HepG2 (cell line): Measurements from ENCODE around the gene ELL3. TPM values are rescaled to one million over a fixed set of nuclear protein-coding genes. Genes with fewer than 3 reads are reported as not detected.

ENCODE experiments used
- GLI4 ChIP-seq: sonication (generic); formaldehyde crosslinking; IDR thresholded peaks from 2 replicates; pipeline ENCODE4 v1.5.1; 2020; ENCODE audit warnings: missing genetic modification reagents, mild to moderate bottlenecking, moderate library complexity, borderline replicate concordance
- HNRNPL ChIP-seq: fragments of 200-400 bp; formaldehyde crosslinking; IDR thresholded peaks from 2 replicates; pipeline ENCODE4 v1.6.1; 2017; ENCODE audit warnings: mild to moderate bottlenecking, low read depth, low read length
- KDM3A ChIP-seq: IDR thresholded peaks from 2 replicates; pipeline ENCODE4 v1.6.1; 2018; ENCODE audit warnings: low read depth, missing compliant biosample characterization
- LCORL ChIP-seq, 2 experiments: fragments of 450-650 bp in 1 of 2; sonication (generic) in 1 of 2; formaldehyde crosslinking in 1 of 2; IDR thresholded peaks; 2 replicates each; pipeline versions ENCODE4 v1.5.0 to v1.6.1; 2017 to 2020; ENCODE audit warnings: antibody characterized with exemption in 1 of 2, missing genetic modification reagents in 1 of 2
- MEF2D ChIP-seq: sonication (generic); formaldehyde crosslinking; IDR thresholded peaks from 2 replicates; pipeline ENCODE4 v1.5.1; 2020; ENCODE audit warnings: mild to moderate bottlenecking, missing genetic modification reagents
- ZBTB3 ChIP-seq: sonication (generic); formaldehyde crosslinking; IDR thresholded peaks from 2 replicates; pipeline ENCODE4 v1.4.0; 2020; ENCODE audit warnings: low read depth, mild to moderate bottlenecking, moderate library complexity, missing genetic modification reagents, borderline replicate concordance
- ZNF205 ChIP-seq: IDR thresholded peaks from 2 replicates; pipeline ENCODE4 v1.6.1; 2018; ENCODE audit warnings: missing biosample characterization, missing genetic modification reagents
- ZNF761 ChIP-seq: sonication (generic); formaldehyde crosslinking; conservative IDR thresholded peaks from 2 replicates; pipeline ENCODE4 v1.4.0; 2020; ENCODE audit warnings: mild to moderate bottlenecking, missing genetic modification reagents
- polyA plus RNA-seq, 8 experiments: library from polyadenylated mRNA; depleted of rRNA in 3 of 8; stranded (reverse) in 7 of 8; unstranded in 1 of 8; fragments of >200 nt; fragmentation: Illumina TruSeq in 4 of 8; extraction: Trizol in 4 of 8; gene quantifications; 2 replicates each; pipeline versions ENCODE4 v1.2.1 to v1.2.3, GENCODE V29; 2011 to 2016; ENCODE audit warnings: low read depth in 4 of 8, missing spikeins in 1 of 8, mixed read lengths in 1 of 8; ENCODE audit not compliant: insufficient read depth in 1 of 8
- total RNA-seq, 5 experiments: library from RNA; depleted of rRNA; stranded (reverse); fragments of >200 nt; fragmentation: Illumina TruSeq; extraction: Trizol; gene quantifications; 2 replicates each; pipeline ENCODE4 v1.2.3, GENCODE V29; 2016; ENCODE audit warnings: low read depth in 1 of 5
- TF ChIP-seq, protein P1 (sequence below): sonication (generic); formaldehyde crosslinking; IDR thresholded peaks from 2 replicates; pipeline ENCODE4 v1.4.0; 2020; ENCODE audit warnings: missing genetic modification reagents, borderline replicate concordance
- TF ChIP-seq, protein P2 (sequence below): sonication (generic); formaldehyde crosslinking; IDR thresholded peaks from 2 replicates; pipeline ENCODE4 v1.5.0; 2020; ENCODE audit warnings: mild to moderate bottlenecking, missing genetic modification reagents, moderate library complexity
- TF ChIP-seq, protein P3 (sequence below): IDR thresholded peaks from 2 replicates; pipeline ENCODE4 v1.6.1; 2018; ENCODE audit warnings: missing genetic modification reagents, mild to moderate bottlenecking, missing compliant biosample characterization
- TF ChIP-seq, protein P4 (sequence below): sonication (generic); formaldehyde crosslinking; IDR thresholded peaks from 2 replicates; pipeline ENCODE4 v1.4.0; 2020; ENCODE audit warnings: missing genetic modification reagents, borderline replicate concordance

The ELL3 gene
- total and polyA plus RNA-seq, 2 of the 13 experiments (the other 11 are each of a cell fraction or from before 2014, with no cell fraction given) = 6.1 to 8.8 TPM

DNA sequence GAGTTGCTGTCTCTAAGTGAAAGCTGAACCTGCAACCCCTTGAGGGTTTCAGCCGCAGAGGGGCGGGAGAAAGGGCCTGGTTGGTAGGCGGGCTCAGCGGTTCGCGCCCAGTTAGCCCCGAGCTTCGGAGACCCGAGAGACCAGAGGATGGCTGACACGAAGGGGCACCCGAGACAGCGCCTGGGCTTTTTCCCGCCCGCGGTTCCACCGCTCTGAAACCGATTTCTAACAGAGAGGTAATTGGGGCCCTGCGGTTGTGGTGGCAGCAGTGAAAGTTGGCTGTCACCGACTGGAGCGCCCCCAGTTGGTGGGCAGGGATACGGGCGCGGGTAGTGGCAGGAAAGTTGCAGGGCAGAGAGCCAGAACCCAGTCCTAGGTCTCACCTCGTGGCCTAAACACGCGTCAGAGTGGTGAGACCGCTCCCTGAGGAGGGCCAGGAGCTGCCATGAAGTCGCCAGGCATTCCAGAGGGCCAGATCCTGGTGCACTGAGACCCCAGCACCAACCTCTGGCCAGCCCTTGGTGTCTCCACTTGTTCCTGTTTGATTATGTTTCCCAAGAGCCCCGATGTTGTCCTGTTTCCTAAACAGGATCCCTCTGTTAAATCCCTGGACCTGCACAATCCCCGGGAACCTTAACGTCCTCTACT, 625 bp upstream of the ELL3 start (continued):
- TF ChIP-seq HNRNPL (peak; percentile 92), GLI4 (peak; percentile 56; the same call in 1 of the 2 replicates), LCORL (IDR thresholded peaks at IDR 0.05) (no peak), LCORL (CRISPR knock-in tag; IDR thresholded peaks at IDR 0.05) (peak; percentile 46; the same call in 1 of the 2 replicates), ZNF205 (CRISPR knock-in tag) (peak; percentile 49; the same call in 1 of the 2 replicates), KDM3A (no peak), MEF2D (CRISPR knock-in tag) (0 out of 2 replicates have a peak, but pooled peaks have one; percentile 16), ZNF761 (CRISPR knock-in tag) (peak; percentile 84; the same call in 1 of the 2 replicates), ZBTB3 (peak; percentile 53; the same call in 1 of the 2 replicates)
- TF ChIP-seq, protein P1, sequence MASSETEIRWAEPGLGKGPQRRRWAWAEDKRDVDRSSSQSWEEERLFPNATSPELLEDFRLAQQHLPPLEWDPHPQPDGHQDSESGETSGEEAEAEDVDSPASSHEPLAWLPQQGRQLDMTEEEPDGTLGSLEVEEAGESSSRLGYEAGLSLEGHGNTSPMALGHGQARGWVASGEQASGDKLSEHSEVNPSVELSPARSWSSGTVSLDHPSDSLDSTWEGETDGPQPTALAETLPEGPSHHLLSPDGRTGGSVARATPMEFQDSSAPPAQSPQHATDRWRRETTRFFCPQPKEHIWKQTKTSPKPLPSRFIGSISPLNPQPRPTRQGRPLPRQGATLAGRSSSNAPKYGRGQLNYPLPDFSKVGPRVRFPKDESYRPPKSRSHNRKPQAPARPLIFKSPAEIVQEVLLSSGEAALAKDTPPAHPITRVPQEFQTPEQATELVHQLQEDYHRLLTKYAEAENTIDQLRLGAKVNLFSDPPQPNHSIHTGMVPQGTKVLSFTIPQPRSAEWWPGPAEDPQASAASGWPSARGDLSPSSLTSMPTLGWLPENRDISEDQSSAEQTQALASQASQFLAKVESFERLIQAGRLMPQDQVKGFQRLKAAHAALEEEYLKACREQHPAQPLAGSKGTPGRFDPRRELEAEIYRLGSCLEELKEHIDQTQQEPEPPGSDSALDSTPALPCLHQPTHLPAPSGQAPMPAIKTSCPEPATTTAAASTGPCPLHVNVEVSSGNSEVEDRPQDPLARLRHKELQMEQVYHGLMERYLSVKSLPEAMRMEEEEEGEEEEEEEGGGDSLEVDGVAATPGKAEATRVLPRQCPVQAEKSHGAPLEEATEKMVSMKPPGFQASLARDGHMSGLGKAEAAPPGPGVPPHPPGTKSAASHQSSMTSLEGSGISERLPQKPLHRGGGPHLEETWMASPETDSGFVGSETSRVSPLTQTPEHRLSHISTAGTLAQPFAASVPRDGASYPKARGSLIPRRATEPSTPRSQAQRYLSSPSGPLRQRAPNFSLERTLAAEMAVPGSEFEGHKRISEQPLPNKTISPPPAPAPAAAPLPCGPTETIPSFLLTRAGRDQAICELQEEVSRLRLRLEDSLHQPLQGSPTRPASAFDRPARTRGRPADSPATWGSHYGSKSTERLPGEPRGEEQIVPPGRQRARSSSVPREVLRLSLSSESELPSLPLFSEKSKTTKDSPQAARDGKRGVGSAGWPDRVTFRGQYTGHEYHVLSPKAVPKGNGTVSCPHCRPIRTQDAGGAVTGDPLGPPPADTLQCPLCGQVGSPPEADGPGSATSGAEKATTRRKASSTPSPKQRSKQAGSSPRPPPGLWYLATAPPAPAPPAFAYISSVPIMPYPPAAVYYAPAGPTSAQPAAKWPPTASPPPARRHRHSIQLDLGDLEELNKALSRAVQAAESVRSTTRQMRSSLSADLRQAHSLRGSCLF (CRISPR knock-in tag) = no peak
- TF ChIP-seq, protein P2, sequence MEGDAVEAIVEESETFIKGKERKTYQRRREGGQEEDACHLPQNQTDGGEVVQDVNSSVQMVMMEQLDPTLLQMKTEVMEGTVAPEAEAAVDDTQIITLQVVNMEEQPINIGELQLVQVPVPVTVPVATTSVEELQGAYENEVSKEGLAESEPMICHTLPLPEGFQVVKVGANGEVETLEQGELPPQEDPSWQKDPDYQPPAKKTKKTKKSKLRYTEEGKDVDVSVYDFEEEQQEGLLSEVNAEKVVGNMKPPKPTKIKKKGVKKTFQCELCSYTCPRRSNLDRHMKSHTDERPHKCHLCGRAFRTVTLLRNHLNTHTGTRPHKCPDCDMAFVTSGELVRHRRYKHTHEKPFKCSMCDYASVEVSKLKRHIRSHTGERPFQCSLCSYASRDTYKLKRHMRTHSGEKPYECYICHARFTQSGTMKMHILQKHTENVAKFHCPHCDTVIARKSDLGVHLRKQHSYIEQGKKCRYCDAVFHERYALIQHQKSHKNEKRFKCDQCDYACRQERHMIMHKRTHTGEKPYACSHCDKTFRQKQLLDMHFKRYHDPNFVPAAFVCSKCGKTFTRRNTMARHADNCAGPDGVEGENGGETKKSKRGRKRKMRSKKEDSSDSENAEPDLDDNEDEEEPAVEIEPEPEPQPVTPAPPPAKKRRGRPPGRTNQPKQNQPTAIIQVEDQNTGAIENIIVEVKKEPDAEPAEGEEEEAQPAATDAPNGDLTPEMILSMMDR (CRISPR knock-in tag) = peak; percentile 94
- TF ChIP-seq, protein P3, sequence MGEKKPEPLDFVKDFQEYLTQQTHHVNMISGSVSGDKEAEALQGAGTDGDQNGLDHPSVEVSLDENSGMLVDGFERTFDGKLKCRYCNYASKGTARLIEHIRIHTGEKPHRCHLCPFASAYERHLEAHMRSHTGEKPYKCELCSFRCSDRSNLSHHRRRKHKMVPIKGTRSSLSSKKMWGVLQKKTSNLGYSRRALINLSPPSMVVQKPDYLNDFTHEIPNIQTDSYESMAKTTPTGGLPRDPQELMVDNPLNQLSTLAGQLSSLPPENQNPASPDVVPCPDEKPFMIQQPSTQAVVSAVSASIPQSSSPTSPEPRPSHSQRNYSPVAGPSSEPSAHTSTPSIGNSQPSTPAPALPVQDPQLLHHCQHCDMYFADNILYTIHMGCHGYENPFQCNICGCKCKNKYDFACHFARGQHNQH (CRISPR knock-in tag) = no peak
- TF ChIP-seq, protein P4, sequence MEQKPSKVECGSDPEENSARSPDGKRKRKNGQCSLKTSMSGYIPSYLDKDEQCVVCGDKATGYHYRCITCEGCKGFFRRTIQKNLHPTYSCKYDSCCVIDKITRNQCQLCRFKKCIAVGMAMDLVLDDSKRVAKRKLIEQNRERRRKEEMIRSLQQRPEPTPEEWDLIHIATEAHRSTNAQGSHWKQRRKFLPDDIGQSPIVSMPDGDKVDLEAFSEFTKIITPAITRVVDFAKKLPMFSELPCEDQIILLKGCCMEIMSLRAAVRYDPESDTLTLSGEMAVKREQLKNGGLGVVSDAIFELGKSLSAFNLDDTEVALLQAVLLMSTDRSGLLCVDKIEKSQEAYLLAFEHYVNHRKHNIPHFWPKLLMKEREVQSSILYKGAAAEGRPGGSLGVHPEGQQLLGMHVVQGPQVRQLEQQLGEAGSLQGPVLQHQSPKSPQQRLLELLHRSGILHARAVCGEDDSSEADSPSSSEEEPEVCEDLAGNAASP (CRISPR knock-in tag) = peak; percentile 42; the same call in 1 of the 2 replicates
